ENCODE data around the gene TSPEAR.

DNA sequence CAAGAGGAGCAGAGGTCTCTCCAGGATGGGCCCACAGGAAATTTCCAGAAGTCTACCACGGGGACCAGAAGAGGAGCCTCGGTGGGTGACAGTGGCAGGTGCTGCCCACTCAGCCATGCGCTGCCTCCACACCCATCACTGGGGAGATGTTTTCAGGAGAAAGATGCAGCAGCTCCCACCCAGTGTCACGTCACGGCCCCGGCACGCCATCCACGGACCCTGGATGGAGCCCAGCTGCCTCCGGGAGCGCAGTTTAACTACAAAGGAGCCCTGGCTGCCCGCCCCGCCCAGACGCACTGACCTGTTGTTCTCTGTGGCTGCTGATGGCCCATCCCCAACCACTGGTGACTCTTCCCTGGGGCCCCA is 6.8 kb downstream of the TSPEAR start:
- TF ChIP-seq POLR2A (IDR thresholded peaks at IDR 0.05) (no peak), CTCF (IDR thresholded peaks at IDR 0.05) (no peak)
